ENCODE results near the gene CCDC43. TPM values are rescaled to one million over a fixed set of nuclear protein-coding genes. Genes with fewer than 3 reads are reported as not detected.
A peak's percentile ranks its signal among the peaks of the same experiment; 100 is the strongest.
"Not testable (repeated sequence)": the region's sequence is repeated elsewhere in the genome, so short reads cannot be mapped to it uniquely, and the experiment has no call there.

The CCDC43 gene
- polyA plus RNA-seq, 3 donors, result 34.3 to 37.8 (median 35.6) TPM

- no peak for DNase-seq (ENCODE audit: extremely low read depth in 1 of 11, low read depth in 9 of 11, low spot score in 4 of 11)
These were observed 1.4 kb downstream of the CCDC43 start for GRCh38 chr17:44688200-44688599.

DNA sequence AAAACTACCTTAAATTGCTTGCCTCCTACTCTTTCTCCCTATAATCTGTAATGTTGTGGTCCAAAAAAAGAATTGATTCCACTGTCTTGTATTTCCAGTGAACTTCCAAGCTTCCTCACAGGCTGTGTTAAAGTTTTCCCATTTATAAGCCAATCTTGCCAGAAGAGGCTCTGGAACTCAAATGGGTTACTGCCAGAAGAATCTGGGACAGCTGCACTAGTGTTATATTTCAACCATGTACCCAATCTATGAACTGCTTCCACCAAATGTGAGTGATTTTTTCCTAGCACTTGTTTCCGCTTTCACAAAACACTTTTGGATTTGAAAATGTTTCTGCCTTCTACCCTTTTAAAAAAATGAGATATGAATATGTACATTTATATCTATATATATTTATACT, 1.8 kb downstream of the CCDC43 start:
- no peak for DNase-seq (ENCODE audit: extremely low read depth in 1 of 11, low read depth in 9 of 11, low spot score in 4 of 11)

DNA sequence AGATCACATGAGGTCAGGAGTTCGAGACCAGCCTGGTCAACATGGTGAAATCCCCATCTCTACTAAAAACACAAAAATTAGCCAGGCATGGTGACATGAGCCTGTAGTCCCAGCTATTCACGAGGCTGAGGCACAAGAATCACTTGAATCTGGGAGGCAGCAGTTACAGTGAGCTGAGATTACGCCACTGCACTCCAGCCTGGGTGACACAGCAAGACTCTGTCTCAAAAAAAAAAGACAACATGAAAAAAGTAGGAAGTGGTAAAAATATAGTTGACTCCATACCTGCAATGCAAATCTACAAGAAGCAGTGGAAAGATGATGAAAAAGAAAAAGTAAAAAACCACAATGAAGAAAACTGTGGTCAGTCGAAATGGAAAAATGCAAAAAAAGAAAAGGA, 6.3 kb downstream of the CCDC43 start:
- not testable (repeated sequence) for DNase-seq (ENCODE audit: extremely low read depth in 1 of 11, low read depth in 9 of 11, low spot score in 4 of 11)

- no peak for DNase-seq (ENCODE audit: extremely low read depth in 1 of 11, low read depth in 9 of 11, low spot score in 4 of 11)
These were observed 12.4 kb downstream of the CCDC43 start for GRCh38 chr17:44677136-44677535.

DNA sequence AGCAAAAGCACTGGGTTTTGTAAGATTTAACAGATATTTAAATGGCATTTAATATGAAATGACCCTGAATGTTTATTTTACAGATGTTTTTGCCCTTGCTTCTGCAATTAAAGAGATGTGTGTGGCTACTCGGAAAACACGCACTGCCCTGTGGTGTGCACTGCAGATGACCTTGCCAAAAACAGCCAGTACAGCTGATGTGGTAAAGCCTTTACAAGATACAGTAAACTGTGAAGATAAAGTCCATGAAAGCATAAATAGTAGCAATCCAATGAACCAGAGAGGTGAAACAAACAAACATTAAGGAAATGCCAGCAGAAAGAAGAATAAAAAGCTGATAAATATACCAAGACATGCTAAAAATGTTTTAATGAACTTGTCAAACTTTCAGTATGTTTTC, 15.7 kb downstream of the CCDC43 start:
- DNase-seq (ENCODE audit: extremely low read depth in 1 of 11, low read depth in 9 of 11, low spot score in 4 of 11), result no peak

- DNase-seq (ENCODE audit: extremely low read depth in 1 of 11, low read depth in 9 of 11, low spot score in 4 of 11), result no peak
These were observed 17.0 kb downstream of the CCDC43 start for GRCh38 chr17:44672479-44673093.

GRCh38 chr17:44666006-44666405, 23.6 kb downstream of the CCDC43 start:
- no peak for DNase-seq (ENCODE audit: extremely low read depth in 1 of 11, low read depth in 9 of 11, low spot score in 4 of 11)

GRCh38 chr17:44664867-44665266, 24.7 kb downstream of the CCDC43 start:
- no peak for DNase-seq (ENCODE audit: extremely low read depth in 1 of 11, low read depth in 9 of 11, low spot score in 4 of 11)

- no peak for DNase-seq (ENCODE audit: extremely low read depth in 1 of 11, low read depth in 9 of 11, low spot score in 4 of 11)
These were observed 26.5 kb downstream of the CCDC43 start for GRCh38 chr17:44663095-44663494.

- DNase-seq (ENCODE audit: extremely low read depth in 1 of 11, low read depth in 9 of 11, low spot score in 4 of 11), result no peak
These were observed 27.7 kb downstream of the CCDC43 start for GRCh38 chr17:44661835-44662234.

DNA sequence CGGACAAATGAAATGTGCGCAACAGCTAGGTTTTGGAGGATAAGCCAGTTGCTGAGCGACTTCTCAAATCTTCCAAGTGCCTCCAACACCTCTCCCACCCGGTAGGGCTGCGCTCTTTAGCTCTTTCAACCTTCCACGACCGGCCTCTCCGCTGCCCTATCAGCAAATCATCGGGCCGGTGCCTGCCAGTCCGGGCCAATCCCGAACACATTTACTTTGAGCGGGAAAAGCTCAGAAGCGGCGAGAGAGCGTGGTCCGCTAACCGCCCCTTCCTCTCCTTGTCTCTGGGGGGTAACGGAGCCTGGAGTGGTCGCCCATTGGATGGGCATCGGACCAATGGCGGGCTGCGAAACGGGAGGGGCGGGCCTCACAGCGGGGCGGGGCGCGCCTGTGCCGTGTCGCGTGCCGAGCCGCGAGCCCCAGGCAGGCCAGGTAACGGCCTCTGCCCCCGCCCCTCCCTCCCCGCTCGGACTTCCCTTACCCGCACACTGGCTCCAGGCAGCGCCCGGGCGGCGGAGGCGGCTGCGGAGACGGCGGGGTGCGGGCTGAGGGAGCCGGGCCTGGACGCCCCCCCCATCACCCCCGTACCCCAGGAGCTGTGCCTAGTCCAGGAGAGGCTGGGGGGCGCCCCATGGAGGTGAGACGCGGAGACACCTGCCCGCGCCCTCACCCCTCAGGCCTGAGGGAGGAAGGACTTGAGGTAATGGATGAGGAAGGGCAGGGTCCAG, 33.4 kb downstream of the CCDC43 start, which contains the start of gene MEIOC:
TSS of gene MEIOC (plus strand) at position 486 of the 728 bp plus-strand sequence. CDS start at position 632, 146 bp downstream.
- peak in 2 of 11 donors; percentile 20 to 28 for DNase-seq (ENCODE audit: extremely low read depth in 1 of 11, low read depth in 9 of 11, low spot score in 4 of 11)

GRCh38 chr17:44653954-44654353, 35.6 kb downstream of the CCDC43 start:
- no peak for DNase-seq (ENCODE audit: extremely low read depth in 1 of 11, low read depth in 9 of 11, low spot score in 4 of 11)

DNA sequence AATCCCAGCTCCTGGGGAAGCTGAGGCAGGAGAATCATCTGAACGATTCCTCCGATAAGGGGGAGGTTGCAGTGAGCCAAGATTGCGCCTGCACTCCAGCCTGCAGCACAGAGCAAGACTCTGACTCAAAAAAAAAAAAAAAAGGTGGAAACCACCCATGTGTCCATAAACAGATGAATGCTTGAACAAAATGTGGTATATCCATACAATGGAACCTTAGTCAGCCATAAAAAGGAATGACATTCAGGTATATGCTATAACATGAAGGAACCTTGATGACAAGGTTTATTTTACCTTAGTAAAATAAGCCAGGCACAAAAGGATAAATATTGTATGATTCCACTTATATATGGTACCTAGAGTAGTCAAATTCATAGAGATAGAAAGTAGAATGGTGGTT, 36.2 kb downstream of the CCDC43 start:
- DNase-seq (ENCODE audit: extremely low read depth in 1 of 11, low read depth in 9 of 11, low spot score in 4 of 11), result no peak

- DNase-seq (ENCODE audit: extremely low read depth in 1 of 11, low read depth in 9 of 11, low spot score in 4 of 11), result no peak
These were observed 36.8 kb downstream of the CCDC43 start for GRCh38 chr17:44652727-44653126.

DNA sequence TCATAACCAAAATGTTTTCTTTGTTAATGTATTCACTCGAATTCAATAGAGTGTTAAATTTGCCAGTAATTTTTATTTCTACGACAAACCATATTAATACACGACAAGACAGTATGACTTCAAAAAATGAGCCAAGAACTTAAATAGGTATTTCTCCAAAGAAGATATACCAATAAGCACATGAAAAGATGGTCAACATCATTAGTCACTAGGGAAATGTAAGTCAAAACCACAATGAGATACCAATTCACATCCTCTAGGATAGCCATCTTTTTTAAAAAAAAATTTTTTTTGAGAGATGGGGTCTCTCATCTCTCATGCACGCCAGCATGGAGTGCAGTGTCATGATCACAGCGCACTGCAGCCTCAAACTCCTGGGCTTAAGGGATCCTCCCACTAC, 38.3 kb downstream of the CCDC43 start:
- no peak for DNase-seq (ENCODE audit: extremely low read depth in 1 of 11, low read depth in 9 of 11, low spot score in 4 of 11)

- no peak for DNase-seq (ENCODE audit: extremely low read depth in 1 of 11, low read depth in 9 of 11, low spot score in 4 of 11)
These were observed 40.6 kb downstream of the CCDC43 start for GRCh38 chr17:44648963-44649362.

DNA sequence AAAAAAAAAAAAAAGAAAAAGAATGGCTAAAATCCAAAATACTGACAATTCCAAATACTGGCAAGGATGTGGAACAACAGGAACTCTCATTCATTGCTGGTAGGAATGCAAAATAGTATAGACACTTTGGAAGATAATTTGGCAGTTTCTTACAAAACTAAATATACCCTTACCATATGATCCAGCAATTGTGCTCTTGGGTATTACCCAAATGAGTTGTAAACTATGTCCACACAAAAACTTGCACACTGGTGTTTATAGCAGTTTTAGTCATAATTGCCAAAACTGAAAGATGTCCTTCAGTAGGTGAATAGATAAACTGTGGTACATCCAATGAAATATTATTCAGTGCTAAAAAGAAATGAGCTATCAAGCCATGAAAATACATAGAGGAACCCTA, 41.8 kb downstream of the CCDC43 start:
- DNase-seq (ENCODE audit: extremely low read depth in 1 of 11, low read depth in 9 of 11, low spot score in 4 of 11), result no peak

DNA sequence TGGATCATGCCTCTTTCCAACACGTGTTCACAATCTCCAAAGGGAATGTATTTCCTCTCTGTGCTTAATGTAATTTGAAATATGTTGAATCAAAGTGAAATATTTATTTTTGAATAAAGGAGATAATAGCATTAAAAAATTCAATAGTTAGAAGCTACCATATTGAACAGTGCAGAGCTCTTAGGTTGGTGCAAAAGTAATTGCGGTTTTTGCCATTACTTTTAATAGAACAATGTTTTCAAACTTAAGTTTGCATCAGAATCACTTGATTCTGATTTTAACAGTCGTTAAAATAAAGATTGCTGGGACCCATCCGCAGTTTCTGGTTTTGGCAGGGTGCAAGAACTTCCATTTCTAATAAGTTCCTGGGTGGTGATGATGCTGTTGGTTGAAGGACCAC, 43.3 kb downstream of the CCDC43 start:
- DNase-seq (ENCODE audit: extremely low read depth in 1 of 11, low read depth in 9 of 11, low spot score in 4 of 11), result no peak

- no peak for DNase-seq (ENCODE audit: extremely low read depth in 1 of 11, low read depth in 9 of 11, low spot score in 4 of 11)
These were observed 44.2 kb downstream of the CCDC43 start for GRCh38 chr17:44645341-44645740.

GRCh38 chr17:44642834-44643233, 46.7 kb downstream of the CCDC43 start:
- DNase-seq (ENCODE audit: extremely low read depth in 1 of 11, low read depth in 9 of 11, low spot score in 4 of 11), result no peak

DNA sequence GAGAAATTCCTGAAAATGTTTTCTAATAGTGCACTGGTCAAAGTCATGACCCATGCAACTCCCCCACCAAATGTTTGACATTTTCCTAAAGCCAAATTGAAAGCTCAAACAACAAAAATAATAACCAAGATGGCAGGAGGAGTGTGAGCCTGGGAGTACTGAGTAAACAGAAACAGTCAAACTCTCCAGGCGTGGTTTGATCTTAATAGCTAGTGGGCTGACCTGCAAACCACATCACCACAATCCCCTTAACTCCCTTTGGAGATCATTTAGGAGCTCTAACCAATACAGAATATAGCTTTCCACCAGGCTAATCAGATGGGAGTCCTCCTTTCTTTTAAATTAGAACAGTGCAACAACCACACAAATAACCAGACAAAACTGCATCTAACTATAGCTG, 52.5 kb downstream of the CCDC43 start:
- DNase-seq (ENCODE audit: extremely low read depth in 1 of 11, low read depth in 9 of 11, low spot score in 4 of 11), result no peak
